HUDEP-2 (cell line): Measurements from ENCODE around the gene ABCG4.
"Not testable (repeated sequence)": the region's sequence is repeated elsewhere in the genome, so short reads cannot be mapped to it uniquely, and the experiment has no call there.

ENCODE experiments used
- DNase-seq, 76 experiments: peaks; one replicate each; lab custom pipeline; 2025; ENCODE audit not compliant: unreplicated experiment in 76 of 76; lab: John Stamatoyannopoulos, UW

Gene ABCG4

GRCh38 chr11:119152043-119152442, 3.2 kb downstream of the ABCG4 start:
- no peak for DNase-seq

GRCh38 chr11:119152604-119153003, 3.8 kb downstream of the ABCG4 start:
- DNase-seq = no peak

DNA sequence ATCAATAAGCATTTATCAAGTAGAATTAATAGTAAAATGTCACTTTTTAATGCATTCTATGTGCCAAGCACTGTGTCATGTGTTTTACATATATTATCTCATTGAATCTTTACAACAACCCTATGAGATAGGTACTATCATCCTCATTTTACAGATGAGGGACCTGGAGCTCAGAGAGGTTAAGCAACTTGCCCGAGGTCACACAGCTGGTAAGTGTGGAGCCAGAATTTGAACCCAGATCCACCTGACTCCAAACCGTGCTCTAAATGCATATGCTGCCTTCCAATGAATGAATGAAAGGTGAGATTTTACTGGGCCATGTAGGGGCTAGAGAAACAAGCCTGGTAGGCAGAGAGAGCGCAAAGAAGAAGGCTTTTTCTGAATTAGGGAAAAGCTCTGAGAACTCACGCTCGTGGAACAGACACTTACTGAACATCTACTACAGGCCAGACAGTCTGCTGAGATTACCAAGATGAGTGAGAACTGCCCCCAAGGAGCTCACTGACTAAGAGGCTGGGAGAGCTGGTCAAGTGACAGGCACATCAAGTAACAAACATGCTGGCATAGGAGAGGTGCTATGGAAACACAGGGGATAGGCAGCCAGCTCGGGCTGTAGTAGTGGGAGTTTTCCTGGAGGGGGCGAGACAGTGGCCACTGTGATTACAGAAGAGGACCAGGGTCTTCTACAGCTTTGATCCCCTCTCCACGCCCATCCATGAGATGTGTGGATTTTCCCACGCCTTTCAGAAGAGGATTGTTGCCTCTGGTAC, 4.4 kb downstream of the ABCG4 start:
- no peak for DNase-seq

GRCh38 chr11:119154178-119154577, 5.3 kb downstream of the ABCG4 start:
- DNase-seq = no peak

DNA sequence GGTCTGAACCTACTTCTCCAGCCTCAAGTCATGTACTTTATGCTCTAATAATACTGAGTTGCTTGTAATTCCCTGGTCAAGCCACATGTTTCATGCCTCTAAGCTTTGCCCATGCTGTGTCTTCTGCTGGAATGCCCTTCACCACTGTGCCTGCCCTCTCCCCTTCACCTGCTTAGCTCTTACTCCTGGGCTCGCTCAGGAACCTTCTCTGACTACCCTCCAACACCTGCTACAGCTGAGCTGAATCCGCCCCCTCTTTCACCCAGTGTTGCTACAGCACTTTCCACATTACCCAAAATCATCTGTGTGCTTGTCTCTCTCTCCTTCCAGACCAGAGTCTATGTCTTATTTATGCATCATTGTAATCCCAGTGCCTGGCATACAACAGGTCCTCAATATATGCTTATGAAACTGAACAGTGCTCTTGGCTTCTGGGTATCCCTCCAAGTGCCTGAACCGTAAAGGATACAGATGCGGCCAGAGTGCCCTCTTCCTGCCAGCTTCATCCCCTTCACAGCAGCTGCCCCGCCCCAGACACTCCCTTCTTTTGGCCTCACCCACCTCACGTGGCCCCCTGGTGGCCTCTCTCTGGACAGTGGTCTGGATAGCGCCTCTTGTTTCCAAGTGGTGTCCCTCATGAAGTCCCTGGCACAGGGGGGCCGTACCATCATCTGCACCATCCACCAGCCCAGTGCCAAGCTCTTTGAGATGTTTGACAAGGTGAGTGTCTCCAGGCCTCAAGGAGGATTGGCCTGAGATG, 7.1 kb downstream of the ABCG4 start:
- peak in 26 of 76 experiments; percentile 4 to 47 (median 20) for DNase-seq

- no peak for DNase-seq
Observed at GRCh38 chr11:119156496-119156895, 7.6 kb downstream of the ABCG4 start.

DNA sequence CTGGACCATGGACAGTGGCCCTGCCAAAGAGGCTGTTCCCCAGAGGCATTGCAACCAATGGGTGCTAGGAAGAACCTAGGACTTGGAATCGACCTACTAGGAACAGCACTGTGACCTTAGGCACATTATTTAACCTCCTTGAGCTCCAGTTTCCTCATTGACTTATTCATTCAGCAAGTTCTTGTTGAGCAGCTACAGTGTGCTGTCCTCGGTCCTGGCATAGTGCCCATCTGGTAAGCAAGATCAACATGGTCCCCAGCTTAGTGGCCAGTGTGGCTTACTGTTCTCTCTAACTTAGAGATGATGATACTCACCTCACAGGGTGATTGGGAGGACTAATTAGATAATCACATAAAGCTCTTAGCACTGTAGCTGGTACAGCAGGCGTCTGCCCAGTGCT, 8.2 kb downstream of the ABCG4 start:
- DNase-seq = peak in 4 of 76 experiments; percentile 4 to 15 (median 8)

DNA sequence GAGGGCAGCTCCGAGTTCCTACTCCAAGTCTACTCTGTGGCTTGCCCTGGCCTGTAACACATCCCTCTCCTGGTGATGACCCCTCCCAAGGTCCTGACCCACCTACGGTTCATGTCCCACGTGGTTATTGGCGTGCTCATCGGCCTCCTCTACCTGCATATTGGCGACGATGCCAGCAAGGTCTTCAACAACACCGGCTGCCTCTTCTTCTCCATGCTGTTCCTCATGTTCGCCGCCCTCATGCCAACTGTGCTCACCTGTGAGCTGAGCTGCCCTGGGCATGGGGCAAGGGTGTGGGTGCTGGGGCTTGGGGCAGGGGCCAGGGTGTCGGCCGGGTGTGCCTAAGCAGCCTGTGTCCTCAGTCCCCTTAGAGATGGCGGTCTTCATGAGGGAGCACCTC, 9.6 kb downstream of the ABCG4 start:
- DNase-seq = no peak

GRCh38 chr11:119160151-119160550, 11.3 kb downstream of the ABCG4 start:
- DNase-seq = no peak

DNA sequence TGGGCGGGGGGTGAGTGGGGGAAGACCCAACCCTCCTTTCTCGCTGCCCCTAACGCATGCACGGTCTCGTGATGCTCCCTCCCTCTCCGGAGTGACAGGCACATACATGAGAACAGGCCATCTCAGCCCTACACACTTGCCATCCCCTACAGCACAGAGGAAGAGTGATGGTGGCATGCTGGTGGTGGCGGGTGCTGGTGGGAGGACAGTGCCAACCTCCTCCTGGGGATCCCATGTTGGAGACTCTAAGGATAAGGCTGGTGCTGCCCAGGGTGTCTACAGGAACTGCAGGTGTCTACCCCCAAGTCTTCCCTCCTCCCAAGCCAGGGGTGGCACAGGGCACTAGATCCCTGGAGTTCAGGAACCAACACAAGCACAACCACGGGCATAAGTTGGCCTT, 13.0 kb downstream of the ABCG4 start:
- no peak for DNase-seq

DNA sequence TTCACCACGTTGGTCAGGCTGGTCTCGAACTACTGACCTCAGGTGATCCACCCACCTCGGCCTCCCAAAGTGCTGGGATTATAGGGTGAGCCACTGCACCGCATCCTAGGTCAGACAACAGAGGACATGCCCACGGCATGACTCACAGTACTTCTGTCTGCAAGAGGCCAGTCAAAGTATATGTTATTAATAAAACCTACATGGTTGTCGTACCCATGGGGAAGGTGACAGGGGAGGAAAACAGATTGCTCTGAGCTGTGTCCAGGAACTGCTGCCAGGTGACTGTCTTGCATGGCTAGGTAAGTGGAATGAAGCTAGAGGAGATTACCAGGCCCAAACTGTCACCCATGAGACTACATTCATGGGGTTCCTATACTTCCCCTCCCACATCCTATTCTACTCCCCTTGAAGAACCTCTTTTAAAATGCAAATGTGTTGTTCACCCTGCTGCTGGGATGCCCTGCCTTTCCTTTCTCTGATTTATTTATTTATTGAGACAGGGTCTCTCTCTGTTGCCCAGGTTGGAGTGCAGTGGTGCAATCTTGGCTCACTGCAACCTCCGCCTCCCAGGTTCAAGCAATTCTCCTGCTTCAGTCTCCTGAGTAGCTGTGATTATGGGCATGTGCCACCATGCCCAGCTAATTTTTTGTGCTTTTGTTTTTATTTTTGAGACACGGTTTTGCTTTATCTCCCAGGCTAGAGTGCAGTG, 17.7 kb downstream of the ABCG4 start:
- no peak for DNase-seq

DNA sequence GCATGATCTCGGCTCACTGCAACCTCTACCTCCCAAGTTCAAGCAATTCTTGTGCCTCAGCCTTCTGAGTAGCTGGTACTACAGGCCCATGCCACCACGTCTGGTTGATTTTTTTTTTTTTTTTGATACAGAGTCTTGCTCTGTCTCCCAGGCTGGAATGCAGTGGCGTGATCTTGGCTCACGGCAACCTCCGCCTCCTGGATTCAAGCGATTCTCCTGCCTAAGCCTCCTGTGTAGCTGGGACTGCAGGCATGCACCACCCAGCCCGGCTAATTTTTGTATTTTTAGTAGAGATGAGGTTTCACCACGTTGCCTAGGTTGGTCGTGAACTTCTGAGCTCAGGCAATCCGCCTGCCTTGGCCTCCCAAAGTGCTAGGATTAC, 18.2 kb downstream of the ABCG4 start:
- DNase-seq = not testable (repeated sequence)

DNA sequence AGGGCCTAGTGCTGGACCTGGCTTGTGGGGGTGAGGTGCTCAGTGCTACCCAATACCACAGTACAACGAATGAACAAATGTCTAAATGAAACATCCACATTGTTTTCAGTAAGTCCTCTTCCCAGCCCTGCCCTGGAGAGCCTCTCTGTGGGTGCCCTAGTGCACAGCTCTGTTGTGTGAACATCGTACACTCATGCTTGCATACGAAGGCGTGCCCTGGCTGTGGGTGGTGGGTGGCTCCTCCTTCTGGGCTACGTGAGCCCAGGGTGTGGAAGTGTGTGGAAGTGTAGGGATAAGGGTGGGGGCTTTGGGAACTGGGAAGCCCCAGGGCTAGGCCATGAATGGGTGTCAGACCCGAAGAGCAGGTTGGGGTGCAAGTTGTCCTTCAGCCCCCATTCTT, 19.1 kb downstream of the ABCG4 start:
- no peak for DNase-seq

DNA sequence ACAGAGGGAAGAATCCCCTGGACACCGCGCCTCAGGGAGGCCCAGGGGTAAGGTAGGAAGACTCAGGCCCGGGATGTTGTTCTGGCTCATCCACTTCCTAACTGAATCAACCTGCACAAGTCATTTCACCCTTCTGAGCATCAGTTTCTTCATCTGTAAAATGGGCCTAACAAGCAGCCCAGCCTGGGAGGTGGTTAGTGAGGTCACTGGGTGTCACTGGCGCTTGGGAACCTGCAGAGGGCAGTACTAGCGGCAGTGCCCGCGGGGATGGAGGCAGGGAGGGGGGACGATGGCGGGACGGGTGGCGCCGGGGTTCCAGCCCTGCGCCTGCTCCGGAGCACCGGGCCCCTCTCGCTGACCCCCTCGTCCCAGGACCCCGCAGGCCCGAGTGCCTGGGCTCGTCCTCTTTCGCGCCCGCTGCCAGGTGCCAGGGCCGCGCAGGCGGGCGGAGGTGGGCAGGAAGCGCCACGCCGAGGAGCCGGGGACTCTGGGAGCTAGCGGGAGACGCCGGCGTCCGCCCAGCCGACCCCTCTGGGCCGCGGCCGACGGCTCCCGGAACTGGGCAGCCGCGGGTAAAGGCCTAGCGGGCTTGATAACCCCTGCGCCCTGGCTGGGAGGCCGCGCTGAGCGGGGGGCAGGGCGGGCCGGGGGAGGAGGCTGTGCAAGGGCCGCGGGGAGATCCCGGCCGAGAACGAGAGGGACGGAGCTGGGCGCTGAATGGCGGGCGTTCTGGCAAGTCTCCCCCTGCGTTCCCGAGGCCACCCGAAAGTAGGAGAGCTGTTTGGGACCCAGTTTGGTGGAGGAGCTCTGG, 19.8 kb downstream of the ABCG4 start, which contains the start of gene NLRX1:
TSS of gene NLRX1 (plus strand) at position 255 of the 811 bp plus-strand sequence. CDS start 2,679 bp downstream, outside the sequence.
- peak in 74 of 76 experiments; percentile 8 to 86 (median 70) for DNase-seq

DNA sequence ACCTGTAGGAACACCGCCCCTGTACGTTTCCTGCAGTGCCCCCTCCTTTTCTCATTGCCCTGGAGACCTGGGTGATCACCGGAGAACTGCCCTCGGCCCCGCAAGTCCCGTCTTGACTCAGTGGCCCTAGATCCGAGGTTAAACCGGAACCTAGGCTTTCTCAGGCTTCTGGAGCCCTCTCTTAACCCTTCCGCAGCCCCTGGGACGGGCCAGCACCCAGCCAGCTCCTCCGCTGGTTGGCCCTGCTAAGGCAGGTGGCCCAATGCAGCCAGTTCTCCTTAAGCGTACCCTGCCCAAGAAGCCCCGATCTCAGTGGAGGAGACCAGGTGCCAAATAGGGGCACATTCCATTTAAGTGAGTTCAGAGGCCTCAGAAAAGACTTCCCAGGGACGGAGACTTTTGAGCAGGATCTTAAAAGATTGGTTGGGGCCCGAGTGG, 20.4 kb downstream of the ABCG4 start:
- peak in 7 of 76 experiments; percentile 7 to 41 (median 27) for DNase-seq

- peak in 2 of 76 experiments; percentile 5 to 13 for DNase-seq
Observed at GRCh38 chr11:119172513-119172912, 23.7 kb downstream of the ABCG4 start.

GRCh38 chr11:119173453-119173852, 24.6 kb downstream of the ABCG4 start:
- DNase-seq = no peak

DNA sequence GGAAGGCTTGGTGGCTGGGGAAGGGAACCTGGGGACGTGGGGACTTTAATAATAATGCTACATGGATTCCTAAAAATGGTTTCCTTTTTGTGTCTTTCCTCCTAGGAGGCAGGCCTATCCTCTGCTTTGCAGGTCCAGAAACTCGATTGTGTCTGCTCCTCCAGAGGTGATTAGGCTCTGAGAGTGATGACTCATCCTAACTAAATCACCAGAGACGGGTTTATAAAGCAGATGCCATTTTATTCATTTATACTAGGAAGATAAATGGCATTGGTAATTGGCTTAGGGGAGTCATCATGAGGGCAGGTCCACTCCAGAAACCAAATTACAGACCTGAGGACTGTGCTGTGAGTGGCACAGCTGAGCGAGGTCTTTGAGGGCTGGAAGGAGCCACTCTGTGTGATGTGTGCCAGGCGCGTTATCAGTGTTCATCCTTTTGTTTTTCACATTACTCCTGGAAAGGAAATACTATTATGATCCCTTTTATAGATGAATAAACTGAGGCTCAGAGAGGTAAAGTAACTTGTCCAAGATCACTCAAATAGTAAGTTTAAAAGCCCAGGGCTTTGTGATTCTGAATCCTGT, 26.7 kb downstream of the ABCG4 start:
- DNase-seq = no peak

GRCh38 chr11:119178166-119178680, 29.4 kb downstream of the ABCG4 start:
- no peak for DNase-seq

GRCh38 chr11:119179342-119179741, 30.5 kb downstream of the ABCG4 start:
- DNase-seq = no peak
